CD14-positive monocyte (primary cell): Measurements from ENCODE around the gene N4BP2. TPM values are rescaled to one million over a fixed set of nuclear protein-coding genes. Genes with fewer than 3 reads are reported as not detected.
A peak's percentile ranks its signal among the peaks of the same experiment; 100 is the strongest.

Experiments
- DNase-seq, 3 donors: peaks; one replicate each; pipeline ENCODE4 v3.0.0-alpha.2; 2011 to 2022
- H2AFZ ChIP-seq: 2 replicates; pipeline ENCODE4 v1.6.0; 2012; ENCODE audit warnings: mild to moderate bottlenecking, low read depth, low read length, inconsistent platforms; ENCODE audit not compliant: insufficient read depth, poor library complexity, severe bottlenecking
- H3K27ac ChIP-seq, 2 donors: 1 replicate in 1 of 2; 2 replicates in 1 of 2; pipeline ENCODE4 v1.5.1; 2012 to 2013; ENCODE audit warnings: low read length in 2 of 2, control low read depth in 1 of 2, inconsistent platforms in 1 of 2, low read depth in 1 of 2, mild to moderate bottlenecking in 1 of 2
- H3K27me3 ChIP-seq, 2 donors: one replicate each; pipeline versions ENCODE4 v1.6.0 to v1.6.1; 2011 to 2013; ENCODE audit warnings: low read length in 2 of 2; ENCODE audit not compliant: control insufficient read depth in 2 of 2, insufficient read depth in 2 of 2
- H3K36me3 ChIP-seq, 2 donors: replicated peaks in 1 of 2; 1 replicate in 1 of 2; 2 replicates in 1 of 2; pipeline versions ENCODE4 v1.5.1 to v1.6.1; 2012 to 2013; ENCODE audit warnings: low read length in 2 of 2, control low read depth in 1 of 2, inconsistent platforms in 1 of 2, mild to moderate bottlenecking in 1 of 2; ENCODE audit not compliant: insufficient read depth in 2 of 2, control insufficient read depth in 1 of 2
- H3K4me1 ChIP-seq, 2 donors: 1 replicate in 1 of 2; 2 replicates in 1 of 2; pipeline versions ENCODE4 v1.5.1 to v1.6.1; 2012 to 2013; ENCODE audit warnings: low read length in 2 of 2, control low read depth in 1 of 2, inconsistent platforms in 1 of 2, mild to moderate bottlenecking in 1 of 2, moderate library complexity in 1 of 2; ENCODE audit not compliant: insufficient read depth in 2 of 2, control insufficient read depth in 1 of 2
- H3K4me2 ChIP-seq: replicated peaks from 2 replicates; pipeline ENCODE3; 2012; ENCODE audit warnings: low read length, moderate library complexity, mild to moderate bottlenecking; ENCODE audit not compliant: poor library complexity, severe bottlenecking; ENCODE audit errors: extremely low read depth
- H3K4me3 ChIP-seq, 3 experiments: fragments of 200-600 bp in 1 of 3; sonication (generic) in 1 of 3; replicated peaks in 1 of 3; 1 replicate in 2 of 3; 2 replicates in 1 of 3; pipeline ENCODE4 v1.5.1; 2011 to 2013; ENCODE audit warnings: low read length in 3 of 3, mild to moderate bottlenecking in 3 of 3, control low read depth in 2 of 3, low read depth in 2 of 3, inconsistent platforms in 1 of 3, moderate library complexity in 1 of 3
- H3K79me2 ChIP-seq: 2 replicates; pipeline ENCODE4 v1.6.0; 2012; ENCODE audit warnings: mild to moderate bottlenecking, control low read depth, inconsistent platforms, low read length, moderate library complexity; ENCODE audit not compliant: insufficient read depth
- H3K9ac ChIP-seq: 2 replicates; pipeline ENCODE4 v1.6.0; 2017; ENCODE audit warnings: low read length, mild to moderate bottlenecking; ENCODE audit not compliant: insufficient read depth, poor library complexity, severe bottlenecking
- H3K9me3 ChIP-seq, 2 donors: replicated peaks in 1 of 2; 1 replicate in 1 of 2; 2 replicates in 1 of 2; pipeline versions ENCODE4 v1.5.1 to v1.6.1; 2012 to 2013; ENCODE audit warnings: low read length in 2 of 2, control low read depth in 1 of 2; ENCODE audit not compliant: control insufficient read depth in 1 of 2, insufficient read depth in 1 of 2
- H4K20me1 ChIP-seq: 2 replicates; pipeline ENCODE4 v1.6.0; 2012; ENCODE audit warnings: mild to moderate bottlenecking, low read length, control low read depth, moderate library complexity; ENCODE audit not compliant: insufficient read depth
- H3K27ac Mint-ChIP-seq, 7 donors: one replicate each; pipeline ENCODE4 v1.8.0; 2020; ENCODE audit warnings: mild to moderate bottlenecking in 7 of 7, mixed read lengths in 7 of 7, moderate library complexity in 6 of 7, inconsistent platforms in 2 of 7
- H3K27me3 Mint-ChIP-seq, 3 donors: one replicate each; pipeline ENCODE4 v1.8.0; 2021 to 2022; ENCODE audit warnings: low read depth in 3 of 3, mild to moderate bottlenecking in 3 of 3, mixed read lengths in 3 of 3, moderate library complexity in 3 of 3, inconsistent platforms in 1 of 3
- H3K36me3 Mint-ChIP-seq, 2 donors: one replicate each; pipeline ENCODE4 v1.8.0; 2020; ENCODE audit warnings: mixed read lengths in 2 of 2, inconsistent platforms in 1 of 2, mild to moderate bottlenecking in 1 of 2
- H3K4me1 Mint-ChIP-seq: one replicate; pipeline ENCODE4 v1.8.0; 2020; ENCODE audit warnings: mild to moderate bottlenecking, mixed read lengths
- H3K4me3 Mint-ChIP-seq, 2 donors: one replicate each; pipeline ENCODE4 v1.8.0; 2020; ENCODE audit warnings: mild to moderate bottlenecking in 2 of 2, mixed read lengths in 2 of 2, moderate library complexity in 1 of 2
- H3K9me3 Mint-ChIP-seq, 7 donors: one replicate each; pipeline ENCODE4 v1.8.0; 2020 to 2022; ENCODE audit warnings: mixed read lengths in 7 of 7, mild to moderate bottlenecking in 6 of 7, moderate library complexity in 6 of 7, inconsistent platforms in 2 of 7
- CTCF ChIP-seq: fragments of 200-600 bp; IDR thresholded peaks from one replicate; pipeline ENCODE4 v1.8.0; 2022; ENCODE audit warnings: antibody characterized with exemption, mild to moderate bottlenecking
- WGBS: methylation state at CpG from one replicate; pipeline ENCODE4 v1.1.5; 2013; ENCODE audit warnings: missing lambda C conversion rate; ENCODE audit not compliant: insufficient coverage; 5-methylcytosine and 5-hydroxymethylcytosine counted together
- intact Hi-C, 2 donors: fragments of 100-400 bp; cut with micrococcal nuclease; formaldehyde crosslinking; loops; one replicate each; pipeline versions ENCODE4 v1.15.0 to v1.15.1; 2023
- polyA plus RNA-seq, 3 donors: library from polyadenylated mRNA; depleted of rRNA in 1 of 3; unstranded in 2 of 3; stranded (reverse) in 1 of 3; fragments of 300-500 nt in 2 of 3; fragments of >200 nt in 1 of 3; fragmentation: Illumina TruSeq in 2 of 3; gene quantifications; 1 replicate in 2 of 3; 2 replicates in 1 of 3; pipeline ENCODE4 v1.2.3, GENCODE V29; 2012 to 2021
- small RNA-seq: library from RNA; depleted of rRNA; stranded (forward); fragments of <200 nt; gene quantifications from one replicate; pipeline ENCODE3, GENCODE V24; 2012; ENCODE audit warnings: low read depth; ENCODE audit not compliant: insufficient read length

Gene N4BP2
- polyA plus RNA-seq, 3 donors = 3.1 to 8.3 (median 4.8) TPM

GRCh38 chr4:40206426-40206825 lies 149.8 kb downstream of the N4BP2 start:
- peaks cover 0 to 3% of the 10 kb centered on the region in 2 donors for H3K36me3 Mint-ChIP-seq
- H3K27me3 Mint-ChIP-seq = peaks cover 0 to 3% (median 0%) of the 10 kb centered on the region in 3 donors
- peak overlapping the region in 1 of 3 experiments; percentile 59 for H3K4me3 ChIP-seq
- no peak overlapping the region for H3K9ac ChIP-seq
- peak overlapping the region; percentile 65 for H3K4me2 ChIP-seq
- peak overlapping the region; percentile 30 to 88 for H3K27ac ChIP-seq
- H3K79me2 ChIP-seq = peaks cover 60% of the 10 kb centered on the region
- H3K27ac Mint-ChIP-seq = peak overlapping the region; percentile 88 to 95 (median 94)
- no peaks in the 10 kb centered on the region for H3K36me3 ChIP-seq
- H3K4me1 ChIP-seq = peaks cover 34 to 42% of the 10 kb centered on the region in 2 donors
- H3K9me3 Mint-ChIP-seq = no peaks in the 10 kb centered on the region
- no peaks in the 10 kb centered on the region for H3K9me3 ChIP-seq
- peak in 2 of 3 donors; percentile 60 for DNase-seq
- no peaks in the 10 kb centered on the region for H3K27me3 ChIP-seq
- H3K4me3 Mint-ChIP-seq = peak overlapping the region in 1 of 2 donors; percentile 56
- peaks cover 42% of the 10 kb centered on the region for H3K4me1 Mint-ChIP-seq
- H2AFZ ChIP-seq = peak overlapping the region; percentile 11
- TF ChIP-seq CTCF = no peak
- intact Hi-C loops = loop anchor here in 1 of 2 donors (10.0 kb wide), 1 partner anchor 52 kb away; no protein-coding TSS in a partner anchor
- no peaks in the 10 kb centered on the region for H4K20me1 ChIP-seq
- no CpG with 5 or more reads among the region's 2 CpGs for WGBS

Small RNA genes within 50 kb of the gene (small RNA-seq; reads per million reads assigned to genes)
- gene AC095057.1 = not detected
- not detected for gene RF00432
- gene RNU6-1112P = not detected

Other genes starting within 250 kb of the N4BP2 start
- gene PDS5A, start 78.9 kb upstream of the N4BP2 start, polyA plus RNA-seq = 10 to 100 TPM; 14.2 to 19.4 (median 17.7) TPM
- gene RHOH, start 140.2 kb downstream of the N4BP2 start, polyA plus RNA-seq = 1 to 10 TPM in 2 of 3 donors, under 1 TPM in 1; 0.16 to 1.4 (median 1.2) TPM